Colon (tissue), 2 donors: ENCODE data around the gene TSPAN3.

Experiments
- FAIRE-seq: peaks from 2 replicates; lab custom pipeline; 2012; peaks lifted over from hg19 to GRCh38; lab: Jason Lieb, UNC
- donor health status: control.
- donor health status: control.

Gene TSPAN3

DNA sequence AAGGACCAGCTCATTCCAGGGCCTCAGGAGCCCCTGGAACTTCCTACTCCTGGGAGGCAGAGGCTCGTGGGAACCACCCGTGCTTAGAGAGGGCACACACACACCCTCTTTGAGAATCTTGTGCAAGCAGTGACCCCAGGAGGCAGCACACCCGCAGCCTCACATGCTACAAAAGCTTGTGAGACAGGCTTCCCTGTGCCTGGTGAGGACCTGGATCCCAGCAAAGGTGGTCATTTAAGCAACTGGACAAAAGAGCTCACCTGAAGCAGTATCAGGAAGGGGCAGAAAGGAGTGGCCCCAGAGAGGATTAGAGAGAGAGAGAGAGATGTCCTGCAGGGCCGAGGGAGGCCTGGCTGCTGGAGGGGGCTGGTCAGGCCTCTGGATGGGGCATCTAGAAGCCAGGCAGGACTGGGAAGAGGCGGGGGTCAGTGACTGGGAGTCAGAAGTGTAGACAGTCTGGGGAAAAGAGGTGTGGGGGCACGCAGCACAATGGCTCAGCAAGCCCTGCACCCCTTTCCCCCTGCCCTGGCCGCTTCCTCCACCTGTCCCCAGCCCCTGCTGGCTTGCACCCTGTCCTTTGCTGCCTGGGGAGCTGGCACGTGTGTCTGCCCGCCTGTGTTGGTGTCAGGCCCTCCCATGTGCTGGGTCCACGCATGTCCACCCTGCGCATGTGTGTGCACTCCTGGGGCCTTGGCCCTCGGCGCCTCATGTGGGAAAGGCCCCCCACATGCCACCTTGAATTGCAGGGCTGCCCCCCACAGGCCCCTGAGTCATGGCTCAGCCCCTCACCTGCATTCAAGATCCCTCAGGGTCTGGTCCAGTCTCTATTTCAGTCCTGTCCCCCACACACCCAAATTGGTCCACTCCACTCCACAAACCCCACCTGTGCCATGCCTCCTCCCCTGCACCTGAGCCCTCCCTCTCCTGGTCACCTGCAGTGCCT is 36.9 kb downstream of the TSPAN3 start:
- FAIRE-seq, result no peak

DNA sequence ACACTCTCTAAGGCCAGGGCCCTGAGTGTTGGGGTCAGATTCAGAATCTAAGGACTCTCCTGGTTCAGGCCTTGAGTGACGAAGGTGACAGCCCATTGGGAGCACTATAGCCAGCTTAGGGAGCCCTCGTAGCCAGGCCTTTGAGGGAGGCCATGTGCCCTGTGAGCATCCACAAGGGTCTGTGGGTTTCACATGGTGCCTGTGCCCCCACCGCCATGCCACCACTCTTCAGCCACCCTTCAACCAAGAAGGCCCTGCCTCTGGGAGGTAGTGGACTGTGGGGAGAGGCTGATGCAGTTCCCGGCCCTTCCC is 37.5 kb downstream of the TSPAN3 start:
- FAIRE-seq, result no peak

DNA sequence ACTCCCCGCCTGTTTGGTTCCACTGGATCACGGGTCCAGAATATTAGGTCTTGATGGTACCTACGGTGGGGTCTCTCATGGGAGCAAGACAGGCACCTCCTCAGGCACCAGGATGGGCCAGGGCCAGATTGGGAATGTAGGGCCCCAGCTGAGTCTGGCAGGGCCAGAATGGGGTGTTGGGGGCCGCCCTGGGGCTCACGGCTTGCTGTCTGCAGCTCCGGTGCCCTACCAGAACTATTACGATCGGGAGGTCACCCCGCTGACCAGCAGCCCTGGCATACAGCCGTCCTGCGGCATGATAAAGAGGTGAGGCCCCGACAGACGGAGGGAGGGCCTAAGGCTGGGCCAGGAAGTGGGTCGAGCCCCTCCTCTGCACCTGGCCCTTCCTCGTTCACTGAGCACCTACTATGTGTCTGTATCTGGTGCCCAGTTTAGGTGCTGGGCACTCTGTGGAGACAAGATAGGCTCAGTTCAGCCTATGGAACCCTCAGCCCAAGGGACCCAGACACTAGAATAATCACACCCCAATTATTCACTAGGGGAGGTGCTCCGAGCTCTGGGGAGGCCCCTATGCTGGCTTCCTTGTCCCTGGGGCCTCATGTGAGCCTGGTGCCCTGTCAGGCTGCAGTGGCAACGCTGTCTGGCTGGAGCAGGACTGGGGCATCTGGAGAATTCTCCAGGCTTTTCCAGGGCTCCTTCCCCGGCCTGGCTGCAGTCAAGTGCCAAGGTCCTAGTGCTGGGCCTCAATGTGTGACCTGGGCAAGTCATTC is 38.1 kb downstream of the TSPAN3 start:
- no peak for FAIRE-seq

DNA sequence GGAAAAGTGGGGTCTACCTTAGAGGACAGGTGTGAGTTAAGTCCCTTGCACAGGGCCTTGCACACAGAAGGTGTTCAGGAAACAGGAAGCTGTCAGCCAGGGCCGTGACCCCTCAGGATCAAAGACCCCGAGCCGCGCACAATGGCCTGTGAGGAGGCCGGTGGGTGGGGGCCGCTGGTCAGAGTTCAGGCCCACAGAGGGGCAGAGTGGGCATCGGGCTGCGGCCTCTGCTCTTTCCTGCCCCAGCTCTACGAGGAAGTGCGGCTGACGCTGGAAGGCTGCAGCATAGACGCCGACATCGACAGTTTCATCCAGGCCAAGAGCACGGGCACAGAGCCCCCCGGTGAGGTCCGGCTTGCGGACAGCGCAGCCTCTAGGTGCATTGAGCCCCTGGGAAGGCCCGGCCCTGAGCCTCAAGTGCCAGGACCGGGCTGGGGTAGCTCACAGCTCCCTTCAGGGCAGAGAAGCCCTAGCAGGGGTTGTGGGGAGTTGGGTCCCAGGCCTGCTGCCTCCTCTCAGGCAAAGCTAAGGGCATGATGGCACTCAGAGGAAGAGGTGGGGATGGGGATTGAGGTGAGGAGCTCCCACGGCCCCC is 38.8 kb downstream of the TSPAN3 start:
- no peak for FAIRE-seq

DNA sequence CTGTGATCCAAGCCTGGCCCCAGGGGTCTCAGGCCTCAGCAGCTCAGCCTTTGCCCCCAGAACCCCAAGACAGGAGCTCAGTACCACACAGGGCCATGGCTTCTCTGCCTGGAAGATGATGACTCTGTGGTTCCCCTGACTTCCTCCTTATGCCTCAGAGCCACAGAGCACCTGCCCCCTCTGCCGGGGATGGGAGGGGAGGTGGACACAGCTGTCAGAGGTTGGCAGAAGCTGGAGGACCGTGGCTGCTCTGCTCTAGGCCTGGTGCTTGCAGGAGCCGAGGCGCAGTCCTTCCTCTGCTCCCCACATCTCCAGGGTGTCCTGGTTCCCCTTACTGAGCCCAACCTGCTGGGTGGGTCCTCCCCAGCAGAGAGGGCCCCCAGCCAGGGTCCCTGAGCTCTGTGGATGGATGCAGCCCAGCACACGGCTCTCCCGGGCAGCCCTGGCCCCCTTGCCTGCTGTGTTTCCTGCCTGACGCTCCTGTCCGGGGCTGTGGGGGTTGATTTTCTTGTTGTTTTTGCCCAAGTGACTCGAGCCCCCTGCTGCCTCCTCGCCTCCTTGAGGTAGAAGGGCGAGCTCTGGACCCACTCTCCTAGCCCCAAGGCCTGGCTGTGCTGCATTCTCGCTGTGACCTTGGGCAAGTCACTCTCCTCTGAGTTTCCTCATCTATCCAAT is 39.4 kb downstream of the TSPAN3 start:
- no peak for FAIRE-seq

DNA sequence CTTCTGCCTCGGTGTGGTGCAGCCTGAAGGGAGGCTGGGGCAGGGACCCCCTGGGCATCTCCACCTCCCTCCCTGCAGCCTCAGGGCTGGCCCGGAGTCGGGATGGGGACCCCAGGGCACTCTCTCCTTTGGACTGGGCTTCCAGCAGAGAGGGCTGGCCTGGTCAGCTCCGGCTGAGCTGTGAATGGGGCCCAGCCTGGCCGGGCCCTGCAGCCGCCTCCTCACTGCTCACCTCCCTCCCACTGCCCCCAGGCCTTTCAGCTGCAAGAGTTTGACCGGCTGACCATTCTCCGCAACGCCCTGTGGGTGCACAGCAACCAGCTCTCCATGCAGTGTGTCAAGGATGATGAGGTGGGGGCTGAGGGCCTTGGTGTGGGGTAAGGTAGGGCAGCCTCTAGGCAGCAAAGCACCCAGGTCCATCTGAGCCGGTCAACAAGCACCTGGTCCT is 40.0 kb downstream of the TSPAN3 start:
- no peak for FAIRE-seq

DNA sequence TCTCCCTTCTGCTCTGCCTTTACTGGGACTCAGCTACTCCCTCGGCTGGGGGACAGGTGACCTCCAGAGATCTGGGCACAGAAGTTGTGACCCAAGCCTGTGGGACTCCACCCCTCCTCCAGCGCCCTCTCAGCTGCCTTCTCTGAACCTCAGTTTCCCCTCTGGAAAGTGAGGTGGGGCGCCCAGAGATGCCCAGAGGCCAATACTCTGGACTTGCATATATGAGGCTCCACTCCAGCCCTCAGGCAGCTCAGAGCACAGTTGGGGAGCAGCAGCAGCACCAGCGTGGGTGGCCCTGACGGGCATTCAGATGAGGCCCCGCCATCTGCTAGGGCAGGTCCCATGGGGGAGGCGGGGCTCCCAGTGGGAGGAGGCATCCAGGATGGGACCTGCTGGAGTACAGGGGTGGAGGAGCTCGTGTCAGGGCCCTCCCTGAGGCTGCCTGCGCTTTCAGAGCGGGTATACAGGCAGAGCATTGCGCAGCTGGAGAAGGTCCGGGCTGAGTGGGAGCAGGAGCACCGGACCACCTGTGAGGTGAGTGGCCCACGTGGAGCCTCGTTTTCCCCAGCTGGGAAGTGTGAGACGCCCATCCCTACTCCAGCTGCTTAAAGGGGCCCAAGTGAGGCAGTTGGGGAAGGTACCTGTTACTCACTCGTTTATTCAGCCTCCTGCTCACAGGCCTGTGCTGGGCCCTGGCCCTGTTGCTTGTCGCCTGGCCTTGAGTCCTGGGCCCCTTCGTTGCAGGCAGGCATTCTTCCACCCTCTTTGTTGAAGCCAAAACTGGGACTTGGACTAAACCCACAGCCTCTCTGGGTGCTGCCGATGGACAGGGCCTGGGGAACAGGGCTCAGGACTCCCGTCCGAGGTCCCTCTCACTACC is 40.6 kb downstream of the TSPAN3 start:
- no peak for FAIRE-seq

DNA sequence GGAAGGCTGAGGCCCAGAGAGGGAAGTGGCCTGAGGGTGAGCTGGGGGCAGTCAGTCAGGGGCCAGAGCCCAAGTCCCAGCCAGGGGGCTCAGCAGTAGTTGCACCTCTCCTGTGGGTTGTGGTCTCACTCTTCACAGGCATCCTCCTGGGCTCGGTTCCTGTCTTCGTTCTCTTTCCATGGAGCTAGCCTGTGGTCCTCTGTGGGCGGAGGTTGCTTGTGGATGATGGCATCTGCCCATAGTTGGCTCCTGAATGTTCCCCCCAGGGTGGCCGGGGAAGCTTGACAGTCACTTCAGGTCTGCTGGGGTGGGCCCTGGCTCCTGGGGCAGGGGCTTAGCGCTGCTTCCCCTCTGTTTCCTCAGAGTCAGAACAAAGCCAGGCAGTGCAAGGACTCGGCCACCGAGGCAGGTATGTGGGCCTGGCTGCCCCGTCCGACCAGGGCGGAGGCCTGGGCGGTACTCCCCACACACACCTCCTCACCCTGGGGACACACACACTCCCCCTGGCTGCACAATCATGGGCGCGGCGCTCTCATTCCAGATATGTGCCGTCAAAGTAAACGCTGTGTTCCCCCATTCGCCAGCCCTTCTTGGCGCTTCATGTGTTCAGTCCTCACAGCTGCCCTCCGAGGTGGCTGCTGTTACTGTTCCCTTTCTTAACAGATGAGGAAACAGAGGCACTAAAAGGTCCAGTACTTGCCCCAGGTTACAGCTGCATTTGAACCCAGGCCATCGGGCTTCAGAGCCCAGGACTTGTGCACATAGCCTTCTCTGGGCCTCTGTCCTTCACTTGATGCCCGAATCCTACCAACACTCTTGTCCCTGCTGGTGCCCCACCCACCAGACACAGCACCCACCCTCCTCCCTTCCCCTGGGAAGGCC is 41.5 kb downstream of the TSPAN3 start:
- no peak for FAIRE-seq

DNA sequence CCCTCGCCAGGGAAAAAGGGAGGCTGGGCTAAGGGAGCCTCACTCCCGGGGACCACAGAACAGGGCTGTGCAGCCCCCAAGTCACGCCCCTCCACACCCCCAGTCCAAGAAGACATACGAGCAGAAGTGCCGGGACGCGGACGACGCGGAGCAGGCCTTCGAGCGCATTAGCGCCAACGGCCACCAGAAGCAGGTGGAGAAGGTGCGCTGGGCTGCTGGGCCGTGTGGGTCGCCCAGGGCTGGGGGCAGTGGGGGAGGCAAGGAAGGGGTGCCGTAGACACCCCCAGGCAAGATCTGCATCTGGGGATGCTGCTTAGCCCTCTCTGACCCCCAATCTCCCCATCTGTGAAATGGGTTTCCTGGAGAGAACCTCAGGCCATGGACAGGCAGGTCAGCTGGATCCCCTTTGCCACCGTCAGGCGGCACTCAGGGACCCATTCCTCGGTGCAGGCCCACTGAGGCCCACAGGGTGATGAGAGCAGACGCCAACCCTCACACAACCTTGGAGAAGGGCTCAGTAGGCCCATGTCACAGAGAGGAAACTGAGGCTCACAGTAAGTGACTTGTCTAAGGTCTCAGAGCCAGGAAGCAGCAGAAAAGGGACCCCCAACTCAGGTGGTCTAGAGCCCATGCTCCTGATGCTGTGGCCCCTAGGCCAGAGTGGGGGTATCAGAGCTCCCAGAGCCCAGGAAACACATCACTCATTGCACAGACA is 42.3 kb downstream of the TSPAN3 start:
- FAIRE-seq, result no peak

DNA sequence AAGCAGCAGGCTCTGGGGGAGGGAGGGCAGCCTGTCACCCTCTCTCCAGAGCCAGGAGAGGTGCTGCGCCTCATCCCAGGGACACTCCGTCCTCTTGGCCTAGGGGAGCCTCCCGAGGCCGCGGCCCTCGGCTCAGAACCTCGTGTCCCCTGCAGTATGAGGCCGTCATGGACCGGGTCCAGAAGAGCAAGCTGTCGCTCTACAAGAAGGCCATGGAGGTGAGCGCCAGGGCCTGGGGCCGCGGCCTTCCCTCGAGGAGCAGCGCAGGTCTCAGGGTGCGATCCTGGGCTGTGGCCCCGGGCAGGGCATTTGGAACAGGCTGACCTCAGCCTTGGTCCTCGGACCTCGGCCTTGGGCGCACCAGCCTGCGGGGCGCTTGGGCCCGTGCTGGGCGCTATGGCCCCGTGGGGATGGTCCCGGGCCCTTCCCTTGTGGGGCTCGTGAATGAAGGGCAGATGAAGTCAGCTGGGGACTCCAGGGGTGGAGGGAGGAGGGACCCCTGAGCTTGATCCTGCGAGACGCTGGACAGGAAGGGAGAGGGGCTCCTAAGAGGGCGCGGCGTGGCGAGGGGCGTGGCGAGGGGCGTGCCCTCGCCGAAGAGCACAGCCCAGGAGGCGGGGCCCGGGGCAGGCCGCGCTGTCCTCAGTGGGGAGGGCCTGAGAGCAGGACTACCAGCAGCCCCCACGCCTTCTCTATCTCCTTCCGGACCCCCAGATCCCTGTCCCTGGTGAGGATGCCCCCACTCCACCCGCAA is 43.0 kb downstream of the TSPAN3 start:
- FAIRE-seq, result no peak

DNA sequence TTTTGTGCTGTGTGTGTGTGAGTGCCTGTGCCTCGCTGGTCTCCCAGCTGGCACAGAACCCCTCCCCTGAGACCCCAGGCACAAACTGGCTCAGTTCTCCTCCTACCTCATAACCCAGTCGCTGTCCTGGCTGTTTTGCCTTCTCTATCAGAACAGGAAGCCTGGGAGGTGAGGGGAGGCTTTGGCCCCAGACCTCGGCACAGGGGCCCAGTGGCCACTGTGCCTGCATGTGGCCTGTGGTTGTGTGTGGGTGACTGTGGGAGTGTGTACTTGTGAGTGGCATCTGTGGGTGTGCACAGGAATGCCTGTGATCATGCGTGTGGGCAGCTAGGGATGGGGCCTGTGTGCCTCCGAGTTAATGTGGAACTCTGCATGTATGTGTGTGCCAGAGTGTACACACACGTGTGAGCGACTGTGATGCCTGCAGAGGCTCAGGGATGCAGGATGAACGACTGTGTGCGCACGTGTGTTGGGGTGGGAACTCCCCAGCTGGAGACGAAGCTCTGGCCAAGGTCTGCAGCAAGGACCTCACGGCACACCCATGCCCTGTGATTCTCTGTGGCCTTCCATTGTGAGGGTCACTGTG is 43.7 kb downstream of the TSPAN3 start:
- no peak for FAIRE-seq

DNA sequence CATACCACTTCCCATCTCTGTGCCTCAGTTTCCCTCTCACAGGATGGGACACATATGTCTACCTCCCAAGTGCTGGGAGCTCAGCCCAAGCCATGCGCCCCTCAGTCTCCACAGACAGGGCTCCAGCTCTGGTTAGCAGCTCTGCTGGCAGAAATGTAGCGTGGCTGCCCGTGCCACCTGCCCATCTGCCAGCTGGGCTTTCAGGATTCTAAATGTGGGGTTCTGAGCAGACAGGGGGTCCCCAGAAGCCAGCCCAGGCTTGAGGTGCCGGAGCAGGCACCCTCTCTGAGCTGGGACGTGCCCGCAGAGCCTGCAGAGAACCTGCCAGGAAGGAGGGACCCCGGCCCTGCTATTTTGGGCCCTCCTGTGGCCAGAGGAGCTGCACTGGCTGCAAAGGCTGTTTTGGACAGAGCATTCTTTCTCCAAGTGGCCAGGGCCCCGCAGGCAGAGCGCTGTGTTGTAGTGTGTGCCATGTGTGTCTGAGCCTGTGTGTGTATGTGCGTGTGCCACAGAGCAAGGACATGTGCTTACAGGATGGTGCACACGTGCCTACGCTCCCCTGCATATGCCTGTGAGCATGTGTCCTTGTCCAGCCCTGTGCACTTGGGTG is 44.3 kb downstream of the TSPAN3 start:
- no peak for FAIRE-seq

DNA sequence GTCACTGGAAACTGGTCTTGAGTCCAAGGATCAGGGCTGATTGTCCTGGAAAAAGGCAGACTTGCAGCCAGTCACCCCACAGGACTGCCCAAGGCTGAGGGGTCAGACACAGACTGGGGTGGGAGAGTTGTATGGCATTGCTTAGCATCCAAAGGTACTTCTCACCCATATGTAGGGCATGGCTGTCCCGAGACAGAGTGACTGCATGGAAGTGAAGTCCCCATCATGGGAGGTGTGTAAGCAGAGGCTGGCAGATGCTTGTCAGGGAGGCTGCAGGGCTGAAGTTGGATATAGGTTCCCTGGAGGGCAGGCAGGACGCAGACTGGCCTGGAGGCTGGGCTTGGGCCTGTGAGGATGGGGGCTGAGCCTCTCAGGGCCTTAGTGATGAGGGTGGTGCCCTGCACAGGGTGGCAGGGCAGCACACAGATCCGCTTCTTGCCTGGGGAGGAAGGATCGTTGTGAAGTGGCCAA is 44.9 kb downstream of the TSPAN3 start:
- FAIRE-seq, result no peak

DNA sequence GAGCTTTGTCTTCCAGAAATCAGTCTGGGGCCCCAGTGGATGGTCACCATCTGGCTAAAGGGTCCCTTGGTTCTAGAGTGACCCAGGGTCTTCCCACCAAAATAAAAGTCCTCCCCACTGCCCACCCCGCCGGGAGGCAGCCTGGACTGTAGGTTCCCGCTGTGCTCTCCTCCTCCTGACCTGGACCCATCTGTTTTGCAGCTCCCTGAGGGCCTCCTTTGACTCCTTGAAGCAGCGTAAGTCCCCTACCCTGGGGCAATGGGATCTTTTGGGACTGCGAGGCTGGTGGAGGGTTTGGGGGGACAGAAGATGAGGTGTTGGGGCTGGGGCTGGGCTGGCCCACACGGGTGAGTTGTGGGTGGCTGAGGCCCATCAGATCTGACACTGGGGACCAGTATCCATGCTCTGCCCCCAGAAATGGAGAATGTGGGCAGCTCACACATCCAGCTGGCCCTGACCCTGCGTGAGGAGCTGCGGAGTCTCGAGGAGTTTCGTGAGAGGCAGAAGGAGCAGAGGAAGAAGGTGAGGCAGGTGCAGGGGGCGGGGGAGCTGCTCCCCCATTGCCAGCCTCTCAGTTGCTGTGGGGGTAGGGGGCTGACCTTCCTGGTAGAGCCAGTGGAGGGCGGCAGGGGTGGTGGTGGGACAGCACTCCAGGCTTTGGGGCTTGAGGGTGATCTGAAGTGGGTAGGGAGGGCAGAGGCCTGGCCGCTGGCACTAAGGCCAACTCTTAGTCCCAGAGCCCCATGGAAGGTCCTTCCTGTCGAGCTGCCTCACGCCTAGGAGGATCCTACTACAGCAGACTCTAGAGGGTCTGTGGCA is 45.6 kb downstream of the TSPAN3 start:
- no peak for FAIRE-seq

DNA sequence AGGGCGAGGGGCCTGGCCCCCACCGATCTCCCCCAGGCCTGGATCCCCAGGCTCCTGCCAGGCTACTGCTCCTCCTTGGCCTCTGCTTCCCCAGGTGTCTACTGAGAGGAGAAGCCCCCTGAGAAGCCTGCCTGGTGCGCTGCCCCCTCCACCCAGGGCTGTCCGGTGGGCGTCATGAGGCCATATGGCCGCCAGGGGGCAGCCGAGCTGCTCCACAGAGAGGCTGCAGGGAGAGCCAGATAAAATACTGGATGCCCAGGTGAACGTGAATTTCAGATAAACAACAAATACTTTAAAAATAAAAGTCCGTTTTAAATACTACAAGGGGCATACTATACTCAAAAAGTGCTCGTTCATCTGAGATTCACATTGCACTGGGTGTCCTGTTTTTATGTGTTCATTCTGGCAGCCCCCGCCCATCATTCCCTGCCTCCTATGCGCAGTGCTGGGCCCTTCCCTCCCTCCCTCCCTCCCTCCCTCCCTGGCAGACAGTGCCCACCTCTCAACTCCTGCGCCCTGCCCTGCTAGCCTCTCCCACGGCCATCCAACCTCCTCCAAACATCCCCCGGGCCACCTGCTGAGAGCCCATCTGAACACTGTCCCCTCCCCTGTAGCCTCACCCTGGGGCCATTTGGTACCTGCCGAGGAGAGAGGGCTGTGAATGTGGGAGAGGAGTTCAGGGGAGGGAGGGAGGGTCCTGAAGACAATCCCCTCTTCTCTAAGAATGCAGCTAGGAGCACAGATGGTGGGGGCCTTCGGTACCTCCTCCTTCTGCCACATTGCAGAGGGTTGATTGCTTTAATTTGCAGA is 46.4 kb downstream of the TSPAN3 start:
- no peak for FAIRE-seq

DNA sequence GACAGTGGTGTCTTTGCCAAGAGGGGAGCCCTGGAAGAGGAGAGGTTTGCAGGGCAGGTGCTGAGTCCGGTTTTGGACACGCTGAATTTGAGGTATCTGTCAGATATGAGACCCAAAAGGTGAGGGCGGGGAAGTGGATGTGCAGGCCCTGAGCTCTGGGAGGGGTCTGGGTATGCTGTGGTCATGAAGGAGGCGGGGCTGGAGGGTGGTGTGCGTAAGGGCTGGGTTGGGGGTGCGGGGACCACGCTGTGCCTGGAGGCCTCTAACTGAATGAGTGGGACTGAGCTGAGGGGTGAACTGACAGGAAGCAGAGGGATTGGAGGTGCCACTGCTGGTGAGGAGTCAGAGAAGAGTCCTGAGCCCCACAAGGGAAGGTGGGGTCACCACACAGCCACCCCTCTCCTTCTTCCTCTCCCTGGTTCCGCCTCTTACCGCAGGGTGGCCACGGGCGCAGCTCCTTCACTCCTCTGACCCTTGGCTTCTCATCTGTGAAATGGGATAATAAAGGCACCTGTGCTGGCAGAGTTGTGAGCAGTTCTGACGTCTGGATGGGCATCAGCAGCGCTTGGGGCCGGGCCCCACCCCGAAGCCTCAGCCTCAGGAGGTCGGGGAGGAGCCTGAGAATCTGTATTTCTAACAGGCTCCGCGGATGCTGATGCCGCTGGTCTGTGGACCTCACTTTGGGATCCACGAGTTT is 47.2 kb downstream of the TSPAN3 start:
- FAIRE-seq, result no peak
